GM18499 (cell line): ENCODE measurements around the gene AMFR.

ENCODE experiments used
- ATAC-seq: cut with Tn5 transposase; IDR thresholded peaks from one replicate; pipeline ENCODE4 v1.9.1; 2021; ENCODE audit warnings: moderate number of reproducible peaks; ENCODE audit not compliant: insufficient read depth, unreplicated experiment

AMFR gene

GRCh38 chr16:56337131-56337857, 88.1 kb downstream of the AMFR start:
- no peak for ATAC-seq

GRCh38 chr16:56336711-56337110, 88.6 kb downstream of the AMFR start:
- ATAC-seq, result no peak

- ATAC-seq, result no peak
Measured at GRCh38 chr16:56336071-56336688, 89.2 kb downstream of the AMFR start.

- no peak for ATAC-seq
Measured at GRCh38 chr16:56334761-56335160, 90.6 kb downstream of the AMFR start.

GRCh38 chr16:56332464-56333079, 92.8 kb downstream of the AMFR start:
- no peak for ATAC-seq

GRCh38 chr16:56331915-56332314, 93.4 kb downstream of the AMFR start:
- ATAC-seq, result no peak

GRCh38 chr16:56331399-56331798, 93.9 kb downstream of the AMFR start:
- no peak for ATAC-seq

GRCh38 chr16:56330476-56330875, 94.9 kb downstream of the AMFR start:
- no peak for ATAC-seq

- ATAC-seq, result no peak
Measured at GRCh38 chr16:56329887-56330286, 95.5 kb downstream of the AMFR start.

- ATAC-seq, result no peak
Measured at GRCh38 chr16:56328276-56329022, 96.9 kb downstream of the AMFR start.

- no peak for ATAC-seq
Measured at GRCh38 chr16:56327929-56328258, 97.5 kb downstream of the AMFR start.

- ATAC-seq, result no peak
Measured at GRCh38 chr16:56327071-56327928, 98.0 kb downstream of the AMFR start.

GRCh38 chr16:56325956-56326355, 99.4 kb downstream of the AMFR start:
- ATAC-seq, result no peak

- ATAC-seq, result no peak
Measured at GRCh38 chr16:56324406-56324805, 100.9 kb downstream of the AMFR start.

- ATAC-seq, result no peak
Measured at GRCh38 chr16:56321571-56321970, 103.8 kb downstream of the AMFR start.

- ATAC-seq, result no peak
Measured at GRCh38 chr16:56320811-56321558, 104.4 kb downstream of the AMFR start.

- ATAC-seq, result no peak
Measured at GRCh38 chr16:56320056-56320455, 105.3 kb downstream of the AMFR start.

GRCh38 chr16:56319376-56319775, 106.0 kb downstream of the AMFR start:
- ATAC-seq, result no peak

GRCh38 chr16:56318827-56319140, 106.6 kb downstream of the AMFR start:
- no peak for ATAC-seq
